Measurements from ENCODE around the gene DDX24. TPM values are rescaled to one million over a fixed set of nuclear protein-coding genes. Genes with fewer than 3 reads are reported as not detected.

Gene DDX24
- total RNA-seq, 1 experiment from 2014 or later: 203 TPM

GRCh38 chr14:94015223-94015622, 65.8 kb downstream of the DDX24 start:
- no peak for TF ChIP-seq EZH2 (IDR thresholded peaks at IDR 0.05; ENCODE audit: borderline replicate concordance, low read depth, low read length, poor library complexity, severe bottlenecking)
- TF ChIP-seq, protein P1, sequence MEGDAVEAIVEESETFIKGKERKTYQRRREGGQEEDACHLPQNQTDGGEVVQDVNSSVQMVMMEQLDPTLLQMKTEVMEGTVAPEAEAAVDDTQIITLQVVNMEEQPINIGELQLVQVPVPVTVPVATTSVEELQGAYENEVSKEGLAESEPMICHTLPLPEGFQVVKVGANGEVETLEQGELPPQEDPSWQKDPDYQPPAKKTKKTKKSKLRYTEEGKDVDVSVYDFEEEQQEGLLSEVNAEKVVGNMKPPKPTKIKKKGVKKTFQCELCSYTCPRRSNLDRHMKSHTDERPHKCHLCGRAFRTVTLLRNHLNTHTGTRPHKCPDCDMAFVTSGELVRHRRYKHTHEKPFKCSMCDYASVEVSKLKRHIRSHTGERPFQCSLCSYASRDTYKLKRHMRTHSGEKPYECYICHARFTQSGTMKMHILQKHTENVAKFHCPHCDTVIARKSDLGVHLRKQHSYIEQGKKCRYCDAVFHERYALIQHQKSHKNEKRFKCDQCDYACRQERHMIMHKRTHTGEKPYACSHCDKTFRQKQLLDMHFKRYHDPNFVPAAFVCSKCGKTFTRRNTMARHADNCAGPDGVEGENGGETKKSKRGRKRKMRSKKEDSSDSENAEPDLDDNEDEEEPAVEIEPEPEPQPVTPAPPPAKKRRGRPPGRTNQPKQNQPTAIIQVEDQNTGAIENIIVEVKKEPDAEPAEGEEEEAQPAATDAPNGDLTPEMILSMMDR (conservative IDR thresholded peaks at IDR 0.05; ENCODE audit: low read depth, low read length): no peak
- BruUV-seq (replicated peaks): no TSS peak
- intact Hi-C loops (cut with micrococcal nuclease; ENCODE audit: unreplicated experiment): no loop called here

GRCh38 chr14:94014382-94014781, 66.6 kb downstream of the DDX24 start:
- Histone ChIP-seq H3K4me3 (ENCODE audit: low read depth, low read length, poor library complexity, severe bottlenecking) (no peak overlapping the region), H3K36me3 (ENCODE audit: insufficient read depth, low read length, poor library complexity, severe bottlenecking) (no peaks in the 10 kb centered on the region), H3K27ac (ENCODE audit: low read depth, low read length, poor library complexity, severe bottlenecking) (no peak overlapping the region), H3K4me1 (ENCODE audit: insufficient read depth, low read length, poor library complexity, severe bottlenecking) (no peaks in the 10 kb centered on the region), H3K27me3 (replicated peaks; ENCODE audit: insufficient read depth, low read depth, low read length, poor library complexity) (no peaks in the 10 kb centered on the region), H3K9me3 (ENCODE audit: low read depth, low read length, poor library complexity, severe bottlenecking) (no peaks in the 10 kb centered on the region)
- intact Hi-C loops (cut with micrococcal nuclease; ENCODE audit: unreplicated experiment): no loop called here
- no peak for DNase-seq (ENCODE audit: low spot score)
- ChIA-PET POLR2A (ENCODE audit: low non-redundant PET) (no interaction called here), CTCF (no interaction called here)
- TF ChIP-seq, protein P1 (conservative IDR thresholded peaks at IDR 0.05; ENCODE audit: low read depth, low read length): no peak
- no peak for TF ChIP-seq EZH2 (IDR thresholded peaks at IDR 0.05; ENCODE audit: borderline replicate concordance, low read depth, low read length, poor library complexity, severe bottlenecking)
- BruUV-seq (replicated peaks): no TSS peak

More at GRCh38 chr14:94015223-94015622, 65.8 kb downstream of the DDX24 start:
- no peaks in the 10 kb centered on the region for H3K4me1 ChIP-seq (ENCODE audit: insufficient read depth, low read length, poor library complexity, severe bottlenecking)
- POLR2A ChIA-PET (ENCODE audit: low non-redundant PET): no interaction called here
- no peaks in the 10 kb centered on the region for H3K36me3 ChIP-seq (ENCODE audit: insufficient read depth, low read length, poor library complexity, severe bottlenecking)
- no peak for DNase-seq (ENCODE audit: low spot score)
- no peak overlapping the region for H3K27ac ChIP-seq (ENCODE audit: low read depth, low read length, poor library complexity, severe bottlenecking)
- H3K9me3 ChIP-seq (ENCODE audit: low read depth, low read length, poor library complexity, severe bottlenecking): no peaks in the 10 kb centered on the region
- CTCF ChIA-PET: no interaction called here
- no peaks in the 10 kb centered on the region for H3K27me3 ChIP-seq (replicated peaks; ENCODE audit: insufficient read depth, low read depth, low read length, poor library complexity)
- no peak overlapping the region for H3K4me3 ChIP-seq (ENCODE audit: low read depth, low read length, poor library complexity, severe bottlenecking)

DNA sequence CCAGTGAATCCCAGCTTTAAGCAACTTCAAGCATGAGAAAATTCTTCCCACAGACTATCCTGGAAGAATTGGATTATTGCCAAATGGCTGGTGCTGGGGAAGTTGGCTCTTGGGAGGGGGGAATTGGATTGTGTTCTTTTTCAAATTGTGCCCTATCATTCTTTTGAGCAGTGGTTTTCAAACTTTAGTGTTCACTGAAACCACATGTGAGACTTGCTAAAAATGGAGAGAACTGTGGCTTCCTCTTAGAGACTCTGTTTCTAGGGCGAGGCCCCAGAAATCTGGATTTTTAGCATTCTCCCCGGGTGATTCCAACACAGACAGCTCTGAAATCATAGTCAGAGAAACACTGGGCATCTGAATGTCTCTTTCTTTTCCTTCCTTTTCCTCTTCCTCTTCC, 69.2 kb downstream of the DDX24 start:
- POLR2A ChIA-PET (ENCODE audit: low non-redundant PET): no interaction called here
- no peak overlapping the region for H3K27ac ChIP-seq (ENCODE audit: low read depth, low read length, poor library complexity, severe bottlenecking)

More for the DNA sequence above, 69.2 kb downstream of the DDX24 start:
- Histone ChIP-seq H3K9me3 (ENCODE audit: low read depth, low read length, poor library complexity, severe bottlenecking) (no peaks in the 10 kb centered on the region), H3K4me3 (ENCODE audit: low read depth, low read length, poor library complexity, severe bottlenecking) (no peak overlapping the region), H3K27me3 (replicated peaks; ENCODE audit: insufficient read depth, low read depth, low read length, poor library complexity) (no peaks in the 10 kb centered on the region), H3K4me1 (ENCODE audit: insufficient read depth, low read length, poor library complexity, severe bottlenecking) (no peaks in the 10 kb centered on the region), H3K36me3 (ENCODE audit: insufficient read depth, low read length, poor library complexity, severe bottlenecking) (no peaks in the 10 kb centered on the region)
- DNase-seq (ENCODE audit: low spot score): no peak
- no TSS peak for BruUV-seq (replicated peaks)
- intact Hi-C loops (cut with micrococcal nuclease; ENCODE audit: unreplicated experiment): no loop called here
- no peak for TF ChIP-seq EZH2 (IDR thresholded peaks at IDR 0.05; ENCODE audit: borderline replicate concordance, low read depth, low read length, poor library complexity, severe bottlenecking)
- TF ChIP-seq, protein P1 (conservative IDR thresholded peaks at IDR 0.05; ENCODE audit: low read depth, low read length): no peak
- CTCF ChIA-PET: no interaction called here

All from A673 (cell line).